ENCODE results near the gene RNASE7.
A peak's percentile ranks its signal among the peaks of the same experiment; 100 is the strongest.
"Not testable (repeated sequence)": the region's sequence is repeated elsewhere in the genome, so short reads cannot be mapped to it uniquely, and the experiment has no call there.

RNASE7 gene

GRCh38 chr14:21023817-21024584 is 18.2 kb upstream of the RNASE7 start:
- DNase-seq: no peak

- peak; percentile 68 for DNase-seq
Observed at GRCh38 chr14:21024585-21025370, 17.4 kb upstream of the RNASE7 start, which contains the start of gene NDRG2. TSS of gene NDRG2 (minus strand) at chr14:21025061. CDS start at chr14:21023315, 1,746 bp downstream.

GRCh38 chr14:21025371-21026273 is 16.5 kb upstream of the RNASE7 start:
- peak; percentile 19 for DNase-seq

DNA sequence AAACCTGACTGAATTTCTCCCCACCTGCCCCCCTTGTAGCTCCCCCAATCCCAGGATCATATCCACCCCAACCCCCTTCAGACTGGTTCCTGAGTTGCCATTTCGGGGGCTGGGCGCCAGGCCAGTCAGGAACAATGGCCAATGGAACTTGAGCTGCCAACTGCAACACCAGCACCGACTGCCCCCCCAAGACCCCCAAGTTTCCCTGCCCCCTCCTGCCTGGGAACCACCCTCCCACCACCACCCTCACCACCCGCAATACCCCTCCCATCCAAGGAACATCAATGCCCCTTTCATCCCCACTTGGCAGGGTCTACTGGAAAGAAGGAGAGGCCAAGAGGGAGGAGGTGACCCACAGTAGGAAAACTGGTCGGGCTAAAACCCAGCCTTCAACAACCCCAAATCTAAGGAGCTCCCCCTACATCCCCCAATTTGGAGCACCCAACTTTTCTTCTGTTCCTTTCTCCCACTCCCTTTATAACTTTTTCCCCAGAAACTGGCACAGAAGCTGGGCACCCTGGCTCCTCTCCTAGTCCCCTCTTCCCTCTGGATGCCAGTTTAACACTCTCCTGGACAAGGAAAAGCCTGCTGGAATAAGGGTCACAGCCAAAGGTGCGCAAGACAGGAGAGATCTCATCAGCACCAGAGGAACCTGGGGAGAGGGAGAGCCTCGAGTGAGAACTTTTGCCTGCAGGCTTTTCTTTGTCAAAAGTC is 15.7 kb upstream of the RNASE7 start:
- no peak for DNase-seq

DNA sequence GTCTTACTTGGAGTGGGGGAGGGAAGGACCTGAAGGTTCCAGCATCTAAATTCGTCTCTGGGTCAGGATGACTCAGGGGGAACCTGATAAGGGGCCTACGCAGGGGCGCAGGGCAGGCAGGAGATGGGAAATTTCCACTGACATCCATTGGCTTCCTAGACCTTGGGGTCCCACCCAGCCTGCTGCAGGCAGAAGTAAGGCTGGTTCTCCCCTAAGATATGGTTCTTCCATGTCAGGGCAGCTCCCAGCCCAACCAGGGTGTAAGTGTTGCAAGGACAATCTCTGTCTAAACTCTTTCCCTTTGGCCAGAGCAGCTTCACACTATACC is 15.2 kb upstream of the RNASE7 start:
- no peak for DNase-seq

- DNase-seq: no peak
Observed at GRCh38 chr14:21029917-21030316, 12.2 kb upstream of the RNASE7 start, which contains the start of gene TPPP2. TSS of gene TPPP2 (plus strand) at chr14:21030217. CDS start at chr14:21030582, 365 bp downstream.

DNA sequence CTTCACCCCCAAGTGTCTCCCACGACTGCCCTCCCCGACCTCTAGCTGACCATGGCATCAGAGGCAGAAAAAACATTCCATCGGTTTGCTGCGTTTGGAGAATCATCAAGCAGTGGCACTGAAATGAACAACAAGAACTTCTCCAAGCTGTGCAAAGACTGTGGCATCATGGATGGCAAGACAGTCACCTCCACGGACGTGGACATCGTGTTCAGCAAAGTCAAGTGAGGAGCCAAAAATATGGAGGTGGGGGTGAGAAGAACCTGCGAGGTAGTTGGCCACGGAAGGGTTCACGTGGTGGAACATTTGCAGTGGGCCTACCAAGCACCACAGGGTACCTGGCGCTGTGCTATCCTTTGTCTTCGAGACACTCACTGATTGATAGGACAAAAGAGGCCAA is 11.6 kb upstream of the RNASE7 start:
- no peak for DNase-seq

DNA sequence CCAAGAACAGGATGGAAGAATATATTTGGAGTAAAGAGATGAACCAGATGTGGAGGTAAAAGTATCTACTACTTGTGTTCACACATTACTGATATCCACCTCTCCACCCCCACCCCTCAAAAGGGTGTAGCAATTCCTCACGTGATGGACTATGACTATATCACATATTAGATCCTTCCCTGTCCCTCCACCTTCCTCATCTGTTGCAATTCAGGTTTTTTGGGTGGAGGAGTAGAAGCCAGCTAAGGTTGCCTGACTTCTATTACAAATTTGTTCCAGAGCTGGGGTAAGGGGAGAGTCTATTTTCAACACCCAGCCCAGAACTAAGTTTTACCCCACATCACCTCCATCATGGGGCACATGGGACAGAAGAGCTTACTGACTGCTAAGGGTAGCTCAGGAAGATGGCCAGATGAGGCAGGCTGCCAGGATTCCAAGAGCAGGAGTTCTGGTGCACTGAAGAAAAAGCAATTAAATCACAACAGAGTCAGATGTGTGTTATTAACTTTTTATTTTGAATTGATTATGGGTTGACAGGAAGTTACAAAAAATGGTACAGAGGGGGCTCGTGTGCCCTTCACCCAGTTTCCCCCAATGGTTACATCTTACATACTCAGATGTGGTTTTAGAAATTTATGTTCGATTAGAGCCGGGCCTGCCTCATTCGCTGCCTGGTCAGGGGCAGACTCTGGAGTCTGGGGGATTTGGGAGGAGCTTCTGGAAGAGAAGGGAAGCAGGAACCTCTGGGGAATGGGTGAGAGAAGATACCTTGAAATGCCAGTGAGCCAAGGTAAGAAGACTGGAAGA is 9.6 kb upstream of the RNASE7 start:
- no peak for DNase-seq

DNA sequence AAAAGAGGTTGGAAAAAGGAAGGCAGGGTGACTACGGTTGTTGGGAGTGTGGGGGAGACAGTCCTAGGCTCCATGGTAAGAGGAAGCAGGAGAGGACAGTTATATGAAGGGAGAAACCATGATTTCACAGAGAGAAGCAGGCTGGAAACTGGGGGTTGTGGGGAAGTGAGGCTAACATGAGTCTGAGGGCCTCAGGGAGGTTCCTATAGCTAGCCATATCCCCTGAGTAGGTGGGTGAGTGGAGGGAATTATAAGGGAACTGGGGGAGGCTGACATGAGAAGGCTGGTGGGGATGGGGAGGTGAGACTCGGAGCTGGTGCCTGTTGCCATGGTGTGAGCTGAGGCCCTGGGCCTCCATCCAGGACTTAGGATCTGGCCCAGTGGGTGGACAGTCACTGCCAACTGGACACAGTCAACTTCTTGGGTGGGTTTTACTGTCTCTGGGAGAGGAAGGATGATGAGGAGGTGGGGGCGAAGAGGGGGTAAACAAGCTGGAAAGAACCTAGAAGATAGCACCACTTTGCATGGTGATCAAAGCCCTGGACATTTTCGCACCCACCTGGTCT is 8.9 kb upstream of the RNASE7 start:
- DNase-seq: no peak

- no peak for DNase-seq
Observed at GRCh38 chr14:21034707-21035106, 7.5 kb upstream of the RNASE7 start, which contains the start of gene RNASE13. TSS of gene RNASE13 (minus strand) at chr14:21034807. CDS start at chr14:21034288, 519 bp downstream.

DNA sequence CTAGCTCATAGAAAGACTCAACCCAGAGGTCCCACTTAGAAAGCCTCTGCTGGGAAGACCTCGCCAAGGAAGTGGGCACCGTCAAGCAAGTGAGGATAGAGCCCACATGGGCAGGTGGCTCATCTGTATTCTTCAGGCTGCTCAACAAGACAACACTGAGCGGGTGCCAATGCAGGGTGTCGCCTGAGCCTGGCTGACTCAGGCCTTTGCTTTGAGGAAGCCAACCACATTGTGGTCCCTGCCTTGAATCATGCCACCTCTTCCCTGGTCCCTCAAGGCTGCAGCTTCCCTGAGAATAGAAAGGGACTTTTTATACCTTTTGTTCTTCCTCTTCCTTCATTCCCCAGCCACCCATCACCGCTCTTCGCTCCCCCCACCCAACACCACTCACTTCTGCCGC is 5.4 kb upstream of the RNASE7 start:
- DNase-seq: no peak

- DNase-seq: no peak
Observed at GRCh38 chr14:21037156-21037555, 5.0 kb upstream of the RNASE7 start.

DNA sequence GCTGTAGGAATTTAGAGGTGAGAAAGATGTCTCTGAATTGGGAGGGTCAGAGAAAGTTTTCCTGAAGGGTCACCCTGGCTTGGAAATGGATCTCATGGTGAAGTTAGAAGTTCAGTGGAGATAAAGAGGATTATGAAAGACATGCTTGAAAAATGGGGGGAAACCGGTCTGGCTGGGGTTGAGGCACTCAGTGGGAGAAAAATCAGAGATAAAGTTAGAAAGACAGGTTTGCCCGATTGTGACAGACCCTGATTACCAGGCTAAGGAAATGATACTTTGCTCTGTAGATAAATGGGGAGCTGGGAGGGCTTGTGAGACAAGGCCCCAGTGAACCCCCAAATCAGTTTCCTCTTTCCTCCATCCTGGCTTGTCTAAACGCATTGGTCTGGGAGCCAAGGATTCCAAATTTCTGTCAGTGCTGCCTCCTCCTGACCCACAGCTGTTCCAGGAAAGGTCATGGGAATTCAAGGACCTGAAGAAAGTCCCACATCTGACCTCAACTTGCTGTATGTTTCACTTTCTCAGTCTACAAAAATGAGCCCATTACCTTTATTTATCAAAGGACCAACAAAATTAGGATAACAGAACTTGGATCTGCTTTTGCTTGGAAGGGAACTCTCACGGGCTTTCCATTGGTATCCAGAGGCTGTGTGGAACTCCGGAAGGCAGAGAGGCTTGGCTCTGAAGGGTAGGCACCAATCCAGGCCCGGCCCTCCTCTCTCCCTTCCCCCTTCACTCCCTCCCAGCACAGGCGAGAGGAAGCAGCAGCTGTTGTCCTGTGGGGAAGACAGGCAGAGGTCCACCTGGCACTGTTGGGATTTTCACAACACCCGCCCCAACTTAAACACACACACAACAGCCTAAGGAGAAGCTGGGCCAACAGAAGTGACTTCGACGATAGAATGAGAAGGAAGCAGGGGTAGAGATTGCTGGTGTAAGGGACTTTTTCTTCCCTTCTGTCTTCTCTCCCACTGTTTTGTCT is 3.4 kb upstream of the RNASE7 start:
- DNase-seq: no peak

- DNase-seq: no peak
Observed at GRCh38 chr14:21039585-21040369, 2.4 kb upstream of the RNASE7 start.

GRCh38 chr14:21040370-21040925 is 1.7 kb upstream of the RNASE7 start:
- DNase-seq: no peak

DNA sequence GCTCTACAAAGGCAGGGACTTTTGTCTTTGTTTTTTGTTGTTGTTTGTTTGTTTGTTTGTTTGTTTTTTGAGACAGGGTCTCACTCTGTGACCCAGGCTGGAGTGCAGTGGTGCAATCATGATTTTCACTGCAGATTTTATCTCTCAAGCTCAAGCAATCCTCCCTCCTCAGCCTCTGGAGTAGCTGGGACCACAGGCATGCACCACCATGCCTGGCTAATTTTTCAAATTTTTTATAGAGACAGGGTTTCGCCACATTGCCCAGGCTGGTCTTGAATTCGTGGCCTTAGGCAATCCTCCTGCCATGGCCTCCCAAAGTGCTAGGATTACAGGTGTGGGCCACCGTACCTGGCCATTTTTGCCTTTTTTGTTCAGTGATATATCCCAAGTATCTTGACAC is 1.2 kb upstream of the RNASE7 start:
- DNase-seq: not testable (repeated sequence)

DNA sequence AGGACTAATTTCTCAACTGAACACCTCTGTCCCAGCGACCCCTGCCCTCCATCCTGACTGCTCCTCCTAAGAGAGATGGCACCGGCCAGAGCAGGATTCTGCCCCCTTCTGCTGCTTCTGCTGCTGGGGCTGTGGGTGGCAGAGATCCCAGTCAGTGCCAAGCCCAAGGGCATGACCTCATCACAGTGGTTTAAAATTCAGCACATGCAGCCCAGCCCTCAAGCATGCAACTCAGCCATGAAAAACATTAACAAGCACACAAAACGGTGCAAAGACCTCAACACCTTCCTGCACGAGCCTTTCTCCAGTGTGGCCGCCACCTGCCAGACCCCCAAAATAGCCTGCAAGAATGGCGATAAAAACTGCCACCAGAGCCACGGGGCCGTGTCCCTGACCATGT is 756 bp downstream of the RNASE7 start:
- DNase-seq: no peak

GRCh38 chr14:21043387-21043973 is 1.3 kb downstream of the RNASE7 start:
- no peak for DNase-seq
